HCT116 (cell line): ENCODE data around the gene VAPA. TPM values are rescaled to one million over a fixed set of nuclear protein-coding genes. Genes with fewer than 3 reads are reported as not detected.

Source experiments
- ATAC-seq: fragments of 200-7000 bp; cut with Tn5 transposase; 2 replicates; pipeline ENCODE4 v1.9.1; 2020; ENCODE audit warnings: mild to moderate bottlenecking, moderate library complexity
- BruUV-seq: library from RNA; stranded (reverse); fragments of 400-500 nt; replicated peaks from 2 replicates; lab custom pipeline; 2021; lab: Mats Ljungman, UMichigan
- CTCF ChIA-PET: fragments of 300-600 bp; sonication (Branson Sonifier 250); formaldehyde crosslinking; loops from one replicate; lab custom pipeline; 2021; ENCODE audit warnings: antibody characterized with exemption; lab: Charles Lee
- POLR2A ChIA-PET: fragments of 300-600, 350-600 bp; sonication (Branson Sonifier 250); formaldehyde crosslinking; loops from one replicate; lab custom pipeline; 2021; ENCODE audit warnings: antibody characterized with exemption; lab: Charles Lee
- RAD21 ChIA-PET, 2 experiments: fragments of 300-600 bp; sonication (Branson Sonifier 250); formaldehyde crosslinking; loops; one replicate each; lab custom pipeline; 2023; ENCODE audit warnings: low total read pairs in 2 of 2; ENCODE audit not compliant: uncharacterized antibody in 2 of 2, unreplicated experiment in 2 of 2, low non-redundant PET in 1 of 2; lab: Charles Lee
- DNase-seq: peaks from one replicate; pipeline ENCODE4 v3.0.0-alpha.2; 2010; ENCODE audit warnings: low read depth, low spot score
- H2AFZ ChIP-seq: fragments of 200-600 bp; shearing (Covaris generic), sonication (generic); 2 replicates; pipeline ENCODE4 v1.6.1; 2017; ENCODE audit warnings: low read depth, mixed run types, mixed read lengths, antibody characterized with exemption, low read length; ENCODE audit not compliant: poor library complexity, severe bottlenecking
- H3K27ac ChIP-seq: 2 replicates; pipeline ENCODE4 v1.5.1; 2012; ENCODE audit warnings: low read depth, low read length
- H3K27me3 ChIP-seq: fragments of 200-600 bp; sonication (generic); 2 replicates; pipeline ENCODE4 v1.6.1; 2016; ENCODE audit warnings: mixed run types, low read length, mixed read lengths; ENCODE audit not compliant: insufficient read depth
- H3K36me3 ChIP-seq, 2 experiments: fragments of 200-500 bp in 1 of 2; fragments of 200-600 bp in 1 of 2; sonication (Bioruptor generic) in 1 of 2; sonication (generic) in 1 of 2; 2 replicates each; pipeline versions ENCODE4 v1.5.1 to v1.6.1; 2014 to 2016; ENCODE audit warnings: low read length in 2 of 2, inconsistent platforms in 1 of 2, mixed read lengths in 1 of 2, mixed run types in 1 of 2; ENCODE audit not compliant: insufficient read depth in 2 of 2, control insufficient read depth in 1 of 2
- H3K4me1 ChIP-seq, 2 experiments: fragments of 200-600 bp in 1 of 2; sonication (generic) in 1 of 2; 2 replicates each; pipeline versions ENCODE4 v1.5.1 to v1.6.1; 2012 to 2017; ENCODE audit warnings: low read length in 2 of 2, inconsistent platforms in 1 of 2, mild to moderate bottlenecking in 1 of 2, mixed read lengths in 1 of 2, mixed run types in 1 of 2, moderate library complexity in 1 of 2; ENCODE audit not compliant: insufficient read depth in 2 of 2, control insufficient read depth in 1 of 2
- H3K4me2 ChIP-seq: fragments of 200-600 bp; sonication (generic); 2 replicates; pipeline ENCODE4 v1.6.1; 2017; ENCODE audit warnings: mixed run types, low read length, mixed read lengths
- H3K4me3 ChIP-seq, 2 experiments: fragments of 200-600 bp in 1 of 2; sonication (generic) in 1 of 2; replicated peaks in 1 of 2; 2 replicates each; pipeline ENCODE4 v1.5.1; 2011 to 2016; ENCODE audit warnings: low read length in 2 of 2, control low read depth in 1 of 2, low read depth in 1 of 2, mild to moderate bottlenecking in 1 of 2, mixed read lengths in 1 of 2, mixed run types in 1 of 2
- H3K79me2 ChIP-seq: fragments of 200-600 bp; sonication (generic); 2 replicates; pipeline ENCODE4 v1.6.1; 2017; ENCODE audit warnings: mild to moderate bottlenecking, mixed run types, low read length, moderate library complexity, mixed read lengths; ENCODE audit not compliant: insufficient read depth
- H3K9ac ChIP-seq: fragments of 200-600 bp; sonication (generic); 2 replicates; pipeline ENCODE4 v1.6.1; 2016; ENCODE audit warnings: low read length, mixed read lengths
- H3K9me2 ChIP-seq: fragments of 200-600 bp; sonication (generic), shearing (Covaris generic); 2 replicates; pipeline ENCODE4 v1.6.1; 2017; ENCODE audit warnings: mixed run types, mild to moderate bottlenecking, moderate library complexity; ENCODE audit not compliant: insufficient read depth
- H3K9me3 ChIP-seq, 2 experiments: fragments of 200-500 bp in 1 of 2; fragments of 200-600 bp in 1 of 2; sonication (Bioruptor generic) in 1 of 2; sonication (generic) in 1 of 2; 2 replicates each; pipeline ENCODE4 v1.6.1; 2014 to 2017; ENCODE audit warnings: low read length in 2 of 2, mixed read lengths in 2 of 2, inconsistent platforms in 1 of 2, low read depth in 1 of 2, mild to moderate bottlenecking in 1 of 2, mixed run types in 1 of 2, moderate library complexity in 1 of 2; ENCODE audit not compliant: control insufficient read depth in 1 of 2, insufficient read depth in 1 of 2
- H4K20me1 ChIP-seq: fragments of 200-600 bp; sonication (generic), shearing (Covaris generic); 2 replicates; pipeline ENCODE4 v1.6.1; 2017; ENCODE audit warnings: mixed run types, mild to moderate bottlenecking, moderate library complexity; ENCODE audit not compliant: insufficient read depth
- ATF3 ChIP-seq: IDR thresholded peaks from 2 replicates; pipeline ENCODE4 v1.6.1; 2012
- CEBPB ChIP-seq: IDR thresholded peaks from 2 replicates; pipeline ENCODE4 v1.6.1; 2012; ENCODE audit warnings: low read depth
- EGR1 ChIP-seq: IDR thresholded peaks from 2 replicates; pipeline ENCODE4 v1.6.1; 2012; ENCODE audit warnings: low read depth
- ELF1 ChIP-seq: IDR thresholded peaks from 2 replicates; pipeline ENCODE4 v1.6.1; 2012; ENCODE audit warnings: low read depth, borderline replicate concordance
- EZH2 ChIP-seq: fragments of 200-600 bp; sonication (generic); IDR thresholded peaks from 2 replicates; pipeline ENCODE4 v1.6.1; 2017; ENCODE audit warnings: antibody characterized with exemption, mixed run types
- FOSL1 ChIP-seq: IDR thresholded peaks from 2 replicates; pipeline ENCODE4 v1.6.1; 2012; ENCODE audit warnings: low read depth
- RAD21 ChIP-seq: IDR thresholded peaks from 2 replicates; pipeline ENCODE4 v1.6.1; 2012; ENCODE audit warnings: low read depth, mild to moderate bottlenecking
- SIN3A ChIP-seq: IDR thresholded peaks from 2 replicates; pipeline ENCODE4 v1.6.1; 2012; ENCODE audit warnings: low read depth
- SP1 ChIP-seq: IDR thresholded peaks from 2 replicates; pipeline ENCODE4 v1.6.1; 2012; ENCODE audit warnings: low read depth
- SRF ChIP-seq: IDR thresholded peaks from 2 replicates; pipeline ENCODE4 v1.6.1; 2012; ENCODE audit warnings: low read depth
- TCF7L2 ChIP-seq: IDR thresholded peaks from 2 replicates; pipeline ENCODE4 v1.7.0; 2011; ENCODE audit warnings: borderline replicate concordance, inconsistent platforms; ENCODE audit not compliant: insufficient read depth, insufficient read length; ENCODE audit errors: extremely low read depth
- YY1 ChIP-seq: IDR thresholded peaks from 2 replicates; pipeline ENCODE4 v1.6.1; 2011; ENCODE audit warnings: low read length, low read depth, moderate library complexity, mild to moderate bottlenecking; ENCODE audit not compliant: insufficient replicate concordance; ENCODE audit errors: extremely low read depth
- ZFX ChIP-seq: fragments of 450-650 bp; IDR thresholded peaks from 2 replicates; pipeline ENCODE4 v1.6.1; 2017
- intact Hi-C: fragments of 100-400 bp; cut with micrococcal nuclease; formaldehyde crosslinking; loops from 2 replicates; pipeline ENCODE4 v1.10.0; 2022
- total RNA-seq: library from RNA; stranded (reverse); gene quantifications from one replicate; pipeline ENCODE4 v1.2.1, GENCODE V29; 2021; ENCODE audit not compliant: unreplicated experiment

Gene VAPA
- total RNA-seq, 1 experiment from 2014 or later, result 295 TPM

- Histone ChIP-seq H3K9ac (no peak overlapping the region), H3K4me1 (no peaks in the 10 kb centered on the region), H3K27ac (no peak overlapping the region), H3K27me3 (peaks cover 30% of the 10 kb centered on the region), H3K4me3 (no peak overlapping the region), H2AFZ (no peak overlapping the region), H3K9me2 (no peaks in the 10 kb centered on the region), H4K20me1 (no peaks in the 10 kb centered on the region), H3K36me3 (no peaks in the 10 kb centered on the region), H3K79me2 (no peaks in the 10 kb centered on the region), H3K9me3 (no peaks in the 10 kb centered on the region), H3K4me2 (no peak overlapping the region)
- TF ChIP-seq RAD21 (no peak), ZFX (no peak), SRF (no peak), CEBPB (no peak), ATF3 (no peak), ELF1 (no peak), SP1 (no peak), EZH2 (no peak), SIN3A (no peak), TCF7L2 (no peak), EGR1 (no peak)
- intact Hi-C loops, result no loop called here
- ChIA-PET RAD21 (no interaction called here), POLR2A (no interaction called here), CTCF (no interaction called here)
- BruUV-seq, result no TSS peak
- DNase-seq, result no peak
- no peak for ATAC-seq
Measured at GRCh38 chr18:9989481-9989880, 75.7 kb downstream of the VAPA start.

- ATAC-seq (no peak), DNase-seq (no peak)
- no peaks in the 10 kb centered on the region for H4K20me1 ChIP-seq
- RAD21 ChIA-PET, result no interaction called here
- CTCF ChIA-PET, result no interaction called here
- intact Hi-C loops, result no loop called here
- H2AFZ ChIP-seq, result no peak overlapping the region
- BruUV-seq, result no TSS peak
- no peaks in the 10 kb centered on the region for H3K79me2 ChIP-seq
- no peak overlapping the region for H3K4me2 ChIP-seq
- H3K36me3 ChIP-seq, result no peaks in the 10 kb centered on the region
- no peaks in the 10 kb centered on the region for H3K4me1 ChIP-seq
- no peak overlapping the region for H3K4me3 ChIP-seq
- no peak overlapping the region for H3K27ac ChIP-seq
- no peaks in the 10 kb centered on the region for H3K9me3 ChIP-seq
- H3K27me3 ChIP-seq, result peaks cover 30% of the 10 kb centered on the region
- H3K9ac ChIP-seq, result no peak overlapping the region
- POLR2A ChIA-PET, result no interaction called here
- no peaks in the 10 kb centered on the region for H3K9me2 ChIP-seq
- TF ChIP-seq ZFX (no peak), TCF7L2 (no peak), YY1 (no peak), FOSL1 (no peak), ELF1 (no peak)
Measured at GRCh38 chr18:9991011-9992000, 77.5 kb downstream of the VAPA start.
